H1 (cell line): Measurements from ENCODE around the gene DCXR. TPM values are rescaled to one million over a fixed set of nuclear protein-coding genes. Genes with fewer than 3 reads are reported as not detected.

Experiments
- CREB1 ChIP-seq: IDR thresholded peaks from 2 replicates; pipeline ENCODE4 v1.6.1; 2012; ENCODE audit warnings: inconsistent platforms
- PHF8 ChIP-seq: fragments of 200-600 bp; sonication (generic); conservative IDR thresholded peaks from 2 replicates; pipeline ENCODE4 v1.7.1; 2012; ENCODE audit warnings: low read depth, mild to moderate bottlenecking, inconsistent platforms, low read length, moderate library complexity
- POLR2A ChIP-seq, 2 experiments: IDR thresholded peaks; 1 replicate in 1 of 2; 2 replicates in 1 of 2; pipeline ENCODE4 v1.6.1; 2011; ENCODE audit warnings: low read depth in 2 of 2, low read length in 2 of 2, mild to moderate bottlenecking in 2 of 2; ENCODE audit errors: control extremely low read depth in 1 of 2
- POLR2AphosphoS5 ChIP-seq: IDR thresholded peaks from 2 replicates; pipeline ENCODE4 v1.6.1; 2011; ENCODE audit warnings: low read depth, low read length
- RFX5 ChIP-seq: IDR thresholded peaks from 2 replicates; pipeline ENCODE4 v1.6.1; 2011; ENCODE audit warnings: low read depth, low read length, improper control_type of control experiment, borderline replicate concordance
- TEAD4 ChIP-seq: IDR thresholded peaks from 2 replicates; pipeline ENCODE4 v1.6.1; 2012; ENCODE audit warnings: low read depth, low read length, inconsistent platforms, mixed read lengths
- polyA plus RNA-seq, 7 experiments: library from polyadenylated mRNA; depleted of rRNA in 3 of 7; stranded (reverse) in 5 of 7; unstranded in 2 of 7; fragments of >200 nt in 5 of 7; fragments of 200-250 nt in 2 of 7; gene quantifications; 1 replicate in 5 of 7; 2 replicates in 1 of 7; 4 replicates in 1 of 7; pipeline versions ENCODE4 v1.2.1 to v1.2.3, GENCODE V29; 2011 to 2013; ENCODE audit warnings: missing spikeins in 2 of 7, mixed read lengths in 2 of 7
- total RNA-seq: library from RNA; stranded (reverse); fragmentation: NEBNext Ultra II Directional; extraction: Animal tissue kit (Norgen Biotek cat#: 25700); gene quantifications from 2 replicates; pipeline ENCODE4 v1.2.1, GENCODE V29; 2021
- TF ChIP-seq, protein P1 (sequence below): fragments of 300-600 bp; sonication (generic); IDR thresholded peaks from 2 replicates; pipeline ENCODE4 v1.7.1; 2012; ENCODE audit warnings: low read length, moderate library complexity, mild to moderate bottlenecking, inconsistent platforms; ENCODE audit not compliant: insufficient replicate concordance
- TF ChIP-seq, protein P2 (sequence below): IDR thresholded peaks from 2 replicates; pipeline ENCODE4 v1.6.1; 2011; ENCODE audit warnings: low read length, improper control_type of control experiment
- TF ChIP-seq, protein P3 (sequence below): IDR thresholded peaks from 2 replicates; pipeline ENCODE4 v1.6.1; 2011; ENCODE audit warnings: low read depth, mild to moderate bottlenecking, low read length; ENCODE audit not compliant: insufficient read depth

The DCXR gene
- total and polyA plus RNA-seq, 2 of the 8 experiments (the other 6 are each of a cell fraction or from before 2014, with no cell fraction given): 96.3 to 212 TPM

DNA sequence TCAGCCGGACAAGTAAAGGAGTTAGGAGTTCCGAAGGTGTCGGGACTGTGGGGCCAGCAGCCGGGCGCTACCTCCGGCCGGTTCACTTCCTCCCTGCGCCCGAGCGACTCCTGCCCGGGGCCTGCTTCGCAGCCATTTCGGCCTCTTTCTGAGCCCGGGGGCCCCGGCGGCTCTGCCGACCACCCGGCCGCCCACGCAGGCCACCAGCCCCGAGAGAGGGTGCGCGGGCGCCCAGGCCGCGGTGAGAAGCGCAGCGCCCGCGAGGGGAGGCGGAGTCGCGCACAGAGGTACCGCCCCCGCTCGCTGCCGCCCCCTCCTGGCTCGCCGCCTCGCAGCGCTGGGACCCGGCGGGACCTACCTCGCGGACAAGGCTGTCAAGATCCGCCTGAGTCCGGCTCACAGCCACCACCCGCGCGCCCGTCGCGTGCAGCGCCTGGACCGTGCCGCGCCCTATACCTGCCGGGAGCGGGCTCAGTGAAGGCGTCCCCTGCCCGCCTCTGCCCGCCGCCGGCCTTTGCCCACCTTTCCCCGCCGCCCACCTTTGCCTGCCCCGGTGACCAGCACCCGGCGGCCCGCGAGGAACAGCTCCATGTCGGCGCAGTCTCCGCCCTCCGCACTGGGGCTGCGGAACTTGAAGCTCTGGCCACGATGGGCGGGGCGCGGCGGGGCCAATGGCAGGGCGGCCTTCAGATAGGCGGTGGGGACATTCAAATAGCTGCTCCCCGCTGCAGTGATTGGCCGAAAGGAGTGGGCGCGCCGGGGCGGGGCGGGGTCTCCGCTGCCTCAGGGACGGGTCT, at the start of gene DCXR (continued):
- TF ChIP-seq, protein P1, sequence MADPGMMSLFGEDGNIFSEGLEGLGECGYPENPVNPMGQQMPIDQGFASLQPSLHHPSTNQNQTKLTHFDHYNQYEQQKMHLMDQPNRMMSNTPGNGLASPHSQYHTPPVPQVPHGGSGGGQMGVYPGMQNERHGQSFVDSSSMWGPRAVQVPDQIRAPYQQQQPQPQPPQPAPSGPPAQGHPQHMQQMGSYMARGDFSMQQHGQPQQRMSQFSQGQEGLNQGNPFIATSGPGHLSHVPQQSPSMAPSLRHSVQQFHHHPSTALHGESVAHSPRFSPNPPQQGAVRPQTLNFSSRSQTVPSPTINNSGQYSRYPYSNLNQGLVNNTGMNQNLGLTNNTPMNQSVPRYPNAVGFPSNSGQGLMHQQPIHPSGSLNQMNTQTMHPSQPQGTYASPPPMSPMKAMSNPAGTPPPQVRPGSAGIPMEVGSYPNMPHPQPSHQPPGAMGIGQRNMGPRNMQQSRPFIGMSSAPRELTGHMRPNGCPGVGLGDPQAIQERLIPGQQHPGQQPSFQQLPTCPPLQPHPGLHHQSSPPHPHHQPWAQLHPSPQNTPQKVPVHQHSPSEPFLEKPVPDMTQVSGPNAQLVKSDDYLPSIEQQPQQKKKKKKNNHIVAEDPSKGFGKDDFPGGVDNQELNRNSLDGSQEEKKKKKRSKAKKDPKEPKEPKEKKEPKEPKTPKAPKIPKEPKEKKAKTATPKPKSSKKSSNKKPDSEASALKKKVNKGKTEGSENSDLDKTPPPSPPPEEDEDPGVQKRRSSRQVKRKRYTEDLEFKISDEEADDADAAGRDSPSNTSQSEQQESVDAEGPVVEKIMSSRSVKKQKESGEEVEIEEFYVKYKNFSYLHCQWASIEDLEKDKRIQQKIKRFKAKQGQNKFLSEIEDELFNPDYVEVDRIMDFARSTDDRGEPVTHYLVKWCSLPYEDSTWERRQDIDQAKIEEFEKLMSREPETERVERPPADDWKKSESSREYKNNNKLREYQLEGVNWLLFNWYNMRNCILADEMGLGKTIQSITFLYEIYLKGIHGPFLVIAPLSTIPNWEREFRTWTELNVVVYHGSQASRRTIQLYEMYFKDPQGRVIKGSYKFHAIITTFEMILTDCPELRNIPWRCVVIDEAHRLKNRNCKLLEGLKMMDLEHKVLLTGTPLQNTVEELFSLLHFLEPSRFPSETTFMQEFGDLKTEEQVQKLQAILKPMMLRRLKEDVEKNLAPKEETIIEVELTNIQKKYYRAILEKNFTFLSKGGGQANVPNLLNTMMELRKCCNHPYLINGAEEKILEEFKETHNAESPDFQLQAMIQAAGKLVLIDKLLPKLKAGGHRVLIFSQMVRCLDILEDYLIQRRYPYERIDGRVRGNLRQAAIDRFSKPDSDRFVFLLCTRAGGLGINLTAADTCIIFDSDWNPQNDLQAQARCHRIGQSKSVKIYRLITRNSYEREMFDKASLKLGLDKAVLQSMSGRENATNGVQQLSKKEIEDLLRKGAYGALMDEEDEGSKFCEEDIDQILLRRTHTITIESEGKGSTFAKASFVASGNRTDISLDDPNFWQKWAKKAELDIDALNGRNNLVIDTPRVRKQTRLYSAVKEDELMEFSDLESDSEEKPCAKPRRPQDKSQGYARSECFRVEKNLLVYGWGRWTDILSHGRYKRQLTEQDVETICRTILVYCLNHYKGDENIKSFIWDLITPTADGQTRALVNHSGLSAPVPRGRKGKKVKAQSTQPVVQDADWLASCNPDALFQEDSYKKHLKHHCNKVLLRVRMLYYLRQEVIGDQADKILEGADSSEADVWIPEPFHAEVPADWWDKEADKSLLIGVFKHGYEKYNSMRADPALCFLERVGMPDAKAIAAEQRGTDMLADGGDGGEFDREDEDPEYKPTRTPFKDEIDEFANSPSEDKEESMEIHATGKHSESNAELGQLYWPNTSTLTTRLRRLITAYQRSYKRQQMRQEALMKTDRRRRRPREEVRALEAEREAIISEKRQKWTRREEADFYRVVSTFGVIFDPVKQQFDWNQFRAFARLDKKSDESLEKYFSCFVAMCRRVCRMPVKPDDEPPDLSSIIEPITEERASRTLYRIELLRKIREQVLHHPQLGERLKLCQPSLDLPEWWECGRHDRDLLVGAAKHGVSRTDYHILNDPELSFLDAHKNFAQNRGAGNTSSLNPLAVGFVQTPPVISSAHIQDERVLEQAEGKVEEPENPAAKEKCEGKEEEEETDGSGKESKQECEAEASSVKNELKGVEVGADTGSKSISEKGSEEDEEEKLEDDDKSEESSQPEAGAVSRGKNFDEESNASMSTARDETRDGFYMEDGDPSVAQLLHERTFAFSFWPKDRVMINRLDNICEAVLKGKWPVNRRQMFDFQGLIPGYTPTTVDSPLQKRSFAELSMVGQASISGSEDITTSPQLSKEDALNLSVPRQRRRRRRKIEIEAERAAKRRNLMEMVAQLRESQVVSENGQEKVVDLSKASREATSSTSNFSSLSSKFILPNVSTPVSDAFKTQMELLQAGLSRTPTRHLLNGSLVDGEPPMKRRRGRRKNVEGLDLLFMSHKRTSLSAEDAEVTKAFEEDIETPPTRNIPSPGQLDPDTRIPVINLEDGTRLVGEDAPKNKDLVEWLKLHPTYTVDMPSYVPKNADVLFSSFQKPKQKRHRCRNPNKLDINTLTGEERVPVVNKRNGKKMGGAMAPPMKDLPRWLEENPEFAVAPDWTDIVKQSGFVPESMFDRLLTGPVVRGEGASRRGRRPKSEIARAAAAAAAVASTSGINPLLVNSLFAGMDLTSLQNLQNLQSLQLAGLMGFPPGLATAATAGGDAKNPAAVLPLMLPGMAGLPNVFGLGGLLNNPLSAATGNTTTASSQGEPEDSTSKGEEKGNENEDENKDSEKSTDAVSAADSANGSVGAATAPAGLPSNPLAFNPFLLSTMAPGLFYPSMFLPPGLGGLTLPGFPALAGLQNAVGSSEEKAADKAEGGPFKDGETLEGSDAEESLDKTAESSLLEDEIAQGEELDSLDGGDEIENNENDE: no peak
- TF ChIP-seq RFX5: no peak
- TF ChIP-seq CREB1: peak; percentile 39; the same call in 1 of the 2 replicates
- TF ChIP-seq, protein P2, sequence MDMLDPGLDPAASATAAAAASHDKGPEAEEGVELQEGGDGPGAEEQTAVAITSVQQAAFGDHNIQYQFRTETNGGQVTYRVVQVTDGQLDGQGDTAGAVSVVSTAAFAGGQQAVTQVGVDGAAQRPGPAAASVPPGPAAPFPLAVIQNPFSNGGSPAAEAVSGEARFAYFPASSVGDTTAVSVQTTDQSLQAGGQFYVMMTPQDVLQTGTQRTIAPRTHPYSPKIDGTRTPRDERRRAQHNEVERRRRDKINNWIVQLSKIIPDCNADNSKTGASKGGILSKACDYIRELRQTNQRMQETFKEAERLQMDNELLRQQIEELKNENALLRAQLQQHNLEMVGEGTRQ: no peak
- TF ChIP-seq, protein P3, sequence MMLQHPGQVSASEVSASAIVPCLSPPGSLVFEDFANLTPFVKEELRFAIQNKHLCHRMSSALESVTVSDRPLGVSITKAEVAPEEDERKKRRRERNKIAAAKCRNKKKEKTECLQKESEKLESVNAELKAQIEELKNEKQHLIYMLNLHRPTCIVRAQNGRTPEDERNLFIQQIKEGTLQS: no peak
- TF ChIP-seq POLR2AphosphoS5: peak; percentile 83
- TF ChIP-seq PHF8: peak; percentile 81
- TF ChIP-seq TEAD4: no peak
- TF ChIP-seq POLR2A (IDR thresholded peaks at IDR 0.05; ENCODE audit: control extremely low read depth in 1 of 2, low read depth in 2 of 2, low read length in 2 of 2): peak in 1 of 2 experiments; percentile 83; a peak in 2 of 3 replicates
